GM19467 (cell line): ENCODE measurements around the gene FLNB.

ENCODE experiments used
- ATAC-seq: cut with Tn5 transposase; IDR thresholded peaks from one replicate; pipeline ENCODE4 v1.9.1; 2021; ENCODE audit warnings: mild to moderate bottlenecking, moderate library complexity; ENCODE audit not compliant: unreplicated experiment

FLNB gene

DNA sequence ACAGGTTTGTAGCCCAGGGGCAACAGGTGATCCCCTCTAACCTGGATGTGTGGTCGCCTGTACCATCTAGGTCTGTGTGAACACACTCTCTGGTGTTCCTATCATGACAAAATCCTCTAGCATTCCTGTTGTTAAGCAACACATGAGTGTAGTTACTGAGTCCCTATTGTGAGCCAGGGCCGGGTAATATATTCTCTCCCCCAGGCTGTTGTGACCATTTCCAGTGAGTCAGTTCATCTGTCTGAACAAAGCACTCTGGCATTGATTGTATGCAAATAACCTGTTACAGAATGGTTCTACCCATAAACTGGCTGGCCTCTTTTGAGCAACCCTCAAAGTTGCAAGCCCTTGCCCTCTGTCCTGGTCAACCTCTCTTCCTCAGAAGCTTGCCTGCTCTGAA lies 2.6 kb upstream of the FLNB start:
- no peak for ATAC-seq

DNA sequence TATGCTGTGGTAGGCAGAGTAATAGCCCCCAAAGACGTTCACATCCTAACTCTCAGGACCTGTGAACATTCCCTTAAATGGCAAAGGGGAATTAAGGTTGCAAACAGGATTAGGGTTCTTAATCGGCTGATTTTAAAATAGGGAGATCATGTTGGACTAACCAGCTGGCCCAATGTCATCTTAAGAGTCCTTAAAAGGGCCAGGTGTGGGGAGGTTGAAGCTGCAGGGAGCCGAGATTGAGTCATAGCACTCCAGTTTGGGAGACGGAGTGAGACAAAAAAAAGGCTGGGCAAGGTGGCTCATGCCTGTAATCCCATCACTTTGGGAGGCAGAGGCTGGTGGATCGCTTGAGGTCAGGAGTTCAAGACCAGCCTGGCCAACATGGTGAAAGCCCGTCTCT lies 1.6 kb upstream of the FLNB start:
- ATAC-seq, result no peak

DNA sequence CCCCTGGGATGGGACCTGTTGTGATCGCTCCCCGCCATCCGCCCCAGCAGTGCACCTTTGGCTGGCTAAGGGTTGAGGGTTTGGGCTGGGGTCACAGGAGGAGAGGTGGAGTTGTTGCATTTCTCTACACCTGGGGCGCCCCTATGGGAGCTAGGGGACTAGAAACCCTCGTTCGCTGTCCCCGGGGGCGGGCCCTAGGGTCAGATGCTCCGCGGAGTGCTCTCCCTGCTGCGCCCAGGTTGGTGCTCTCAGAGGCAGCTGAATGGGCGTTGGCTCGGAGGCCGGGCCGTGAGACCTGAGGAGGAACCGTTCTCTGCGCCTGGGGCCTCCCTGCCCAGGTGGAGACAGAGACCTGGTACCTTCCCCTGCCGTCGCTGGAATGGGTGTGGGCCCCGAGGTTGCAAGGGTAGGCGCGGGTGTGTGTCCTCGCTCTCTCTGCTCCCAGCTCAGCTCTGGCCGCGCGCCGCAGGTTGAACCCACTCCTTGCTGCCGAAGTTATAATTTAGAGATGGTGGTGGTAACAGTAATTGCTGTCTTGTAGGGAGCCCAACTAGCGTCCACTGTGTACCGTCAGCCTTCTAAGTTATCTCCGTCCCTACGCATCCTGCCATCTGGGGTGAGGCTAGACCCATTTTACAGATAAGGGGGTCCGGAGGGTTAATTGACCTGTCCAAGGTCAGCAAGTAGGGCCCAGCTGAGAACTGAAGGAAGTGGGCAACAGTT lies 965 bp downstream of the FLNB start:
- no peak for ATAC-seq

DNA sequence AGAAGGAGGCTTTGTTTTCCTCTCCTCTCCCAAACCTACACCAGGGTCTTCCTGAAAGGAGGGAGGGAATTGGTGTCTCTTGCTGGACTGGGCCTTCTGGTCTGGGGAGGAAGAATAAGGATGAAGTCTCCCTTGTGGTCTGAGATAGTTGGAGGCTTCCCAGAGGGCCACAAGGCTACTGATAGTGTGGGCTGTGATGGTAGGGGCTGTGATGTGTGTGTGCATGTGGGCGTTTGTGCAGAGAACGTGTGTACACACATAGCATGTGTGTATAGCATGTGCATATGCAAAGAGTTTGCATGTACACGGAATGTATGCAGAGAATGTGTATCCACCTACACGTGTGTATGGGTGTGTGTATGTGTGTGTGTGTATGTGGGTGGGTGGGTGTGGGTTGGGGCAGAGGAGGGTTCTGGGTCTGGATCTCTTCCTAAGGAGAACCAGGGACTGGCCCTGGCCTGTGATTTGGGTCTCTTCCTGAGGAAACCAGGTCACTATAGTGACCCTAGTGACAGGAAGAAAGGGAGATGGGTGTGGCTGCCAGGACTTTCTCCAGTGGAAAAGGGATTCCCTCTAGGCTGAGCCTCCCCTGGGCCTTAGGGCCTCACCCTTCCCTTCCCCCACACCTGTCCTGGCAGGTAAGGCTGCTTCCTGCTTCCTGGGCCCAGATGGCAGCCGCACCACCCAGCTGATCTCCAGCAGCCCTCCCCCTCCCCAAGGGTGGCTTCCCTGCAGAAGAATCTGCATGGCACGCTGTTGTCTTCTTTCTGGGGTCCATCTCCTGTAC lies 1.7 kb downstream of the FLNB start:
- ATAC-seq, result no peak

DNA sequence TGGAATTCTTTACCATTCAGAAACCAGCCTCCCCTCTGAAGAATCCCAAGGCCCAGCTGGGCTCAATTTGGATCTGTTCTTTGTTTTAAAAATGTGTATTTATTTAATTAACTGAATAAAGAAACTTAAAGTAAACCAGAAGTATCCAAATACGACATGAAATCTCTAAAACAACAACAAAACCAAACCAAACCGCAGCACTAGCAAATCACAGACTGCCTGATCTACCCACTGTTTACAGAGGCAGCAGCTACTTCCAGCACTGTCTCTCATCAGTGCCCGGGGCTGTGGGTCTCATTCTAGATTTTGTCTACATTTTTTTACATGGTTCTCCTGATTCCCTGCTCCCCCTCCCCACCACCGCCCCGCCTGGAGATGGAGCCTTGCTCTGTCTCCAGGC lies 2.3 kb downstream of the FLNB start:
- no peak for ATAC-seq

DNA sequence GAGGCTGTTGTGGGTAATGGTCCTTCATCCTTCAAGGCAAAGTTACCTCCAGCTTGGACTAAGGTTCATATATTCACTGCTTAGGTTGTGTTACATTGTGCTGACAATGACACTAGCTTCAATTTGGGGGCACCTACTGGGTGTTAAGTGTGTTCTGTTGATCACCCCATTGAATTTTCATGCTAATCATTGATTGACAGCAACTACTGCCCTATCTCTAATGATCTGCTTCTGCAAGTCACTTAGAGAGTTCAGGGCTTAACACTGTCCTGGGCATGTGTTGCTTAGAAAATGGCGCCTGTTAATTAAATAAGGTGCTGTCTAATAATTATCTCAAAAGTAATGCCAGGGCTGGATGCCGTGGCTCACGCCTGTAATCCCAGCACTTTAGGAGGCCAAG lies 3.4 kb downstream of the FLNB start:
- no peak for ATAC-seq

DNA sequence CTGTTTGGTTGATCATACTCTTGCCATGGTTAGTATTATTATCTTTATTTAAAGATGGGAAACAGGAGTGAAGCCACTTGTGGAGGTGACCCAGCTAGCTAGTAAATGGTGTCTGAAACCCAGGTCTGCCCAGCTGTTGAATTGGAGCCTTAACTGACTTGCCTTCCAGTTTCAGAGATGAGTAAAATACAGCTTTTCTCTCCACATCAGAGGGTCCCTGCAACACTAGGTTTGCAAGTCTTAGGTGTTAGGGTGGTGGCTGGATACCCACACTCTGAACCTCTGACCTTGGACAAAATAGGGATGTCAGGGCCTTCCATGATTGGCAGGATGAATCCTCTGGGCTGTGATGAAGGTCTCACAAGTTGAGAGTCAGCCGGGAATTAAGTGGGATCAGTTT lies 4.1 kb downstream of the FLNB start:
- no peak for ATAC-seq

DNA sequence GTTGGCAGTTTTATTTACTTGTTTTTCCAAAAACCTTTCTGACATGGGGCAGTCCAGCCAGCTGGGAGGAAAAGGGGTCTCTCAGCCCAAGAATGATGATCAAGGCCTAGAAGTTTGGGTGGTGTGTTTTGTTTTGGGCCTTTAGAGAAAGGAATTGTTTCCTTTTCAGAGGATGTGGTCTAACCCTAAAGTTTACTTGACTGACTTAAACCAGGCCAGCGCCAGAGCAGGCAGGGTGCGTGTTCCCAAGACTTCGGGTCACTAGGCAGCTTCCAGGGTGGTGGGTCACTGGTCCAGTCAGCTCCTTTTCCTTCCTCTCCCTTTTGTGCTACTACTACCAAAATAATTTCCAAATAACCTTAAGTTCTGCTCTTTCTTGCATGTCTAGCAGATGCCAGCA lies 4.9 kb downstream of the FLNB start:
- ATAC-seq, result no peak

DNA sequence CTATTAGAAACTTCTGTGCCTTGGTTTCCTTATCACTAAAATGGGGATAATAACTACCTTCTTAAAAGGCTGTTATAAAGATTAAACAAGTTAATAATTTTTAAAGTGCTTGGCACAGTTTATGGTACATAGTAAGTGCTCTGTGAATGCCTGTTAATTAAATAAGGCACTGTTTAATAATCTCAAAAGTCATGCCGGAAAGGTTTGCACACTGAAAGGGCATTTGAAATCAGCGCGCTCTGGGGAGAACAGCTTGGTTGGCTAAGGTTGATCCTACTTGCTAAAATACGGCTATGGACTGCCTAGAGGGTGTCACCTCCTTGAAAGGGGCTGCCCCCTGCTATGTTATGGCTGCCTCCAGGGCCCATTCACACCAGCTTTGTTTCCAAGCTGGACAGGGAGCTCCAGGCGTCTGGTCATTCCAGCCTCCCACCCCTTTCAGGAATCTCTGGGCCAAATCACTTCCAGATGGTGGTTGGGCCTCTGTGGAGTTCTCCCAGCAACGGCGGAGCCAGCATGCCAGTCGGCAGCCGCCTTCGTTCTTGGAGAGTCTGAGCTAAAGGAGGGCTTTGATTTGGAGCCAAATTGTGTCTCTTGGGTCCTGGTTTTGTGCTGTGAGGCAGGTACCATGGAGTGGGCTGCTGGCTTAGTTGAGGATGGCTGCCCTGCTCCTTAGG lies 5.9 kb downstream of the FLNB start:
- no peak for ATAC-seq

DNA sequence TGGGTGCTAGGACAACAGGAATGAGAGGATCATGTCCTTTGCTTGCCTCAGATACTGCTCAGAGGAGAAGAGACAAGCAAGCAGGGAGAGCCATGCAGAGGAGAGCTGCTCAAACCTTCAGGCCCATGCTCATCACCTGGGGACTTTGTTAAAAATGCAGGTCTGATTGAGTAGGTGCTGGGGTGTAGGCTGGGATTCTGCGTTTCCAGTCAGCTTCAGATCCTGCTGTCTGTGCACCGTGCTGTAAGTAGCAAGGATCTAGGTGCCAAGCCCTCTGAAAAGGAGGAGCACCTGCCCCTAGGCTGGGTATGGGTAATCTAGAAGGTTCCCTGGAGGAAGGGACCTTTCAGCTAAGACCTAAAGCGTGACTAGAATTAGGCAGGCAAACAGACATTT lies 7.3 kb downstream of the FLNB start:
- no peak for ATAC-seq

DNA sequence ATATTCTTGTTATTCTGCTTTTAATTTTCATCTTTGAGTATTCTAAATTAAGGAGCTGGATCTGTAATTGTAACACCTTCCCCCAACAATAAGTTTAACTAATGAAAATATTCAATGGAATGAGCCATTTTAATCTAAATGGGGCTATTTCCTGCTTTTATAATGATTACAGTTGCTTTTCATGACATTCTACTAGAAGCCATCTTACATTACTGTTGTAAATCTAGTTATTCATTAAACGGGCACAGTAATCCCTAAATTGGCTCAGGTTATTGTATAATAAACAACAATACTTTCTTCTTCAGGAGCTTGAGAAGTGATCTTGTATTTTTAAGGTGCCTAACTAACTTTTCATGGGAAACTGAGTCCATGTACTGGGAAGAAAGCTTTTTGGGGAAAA lies 8.5 kb downstream of the FLNB start:
- ATAC-seq, result no peak

DNA sequence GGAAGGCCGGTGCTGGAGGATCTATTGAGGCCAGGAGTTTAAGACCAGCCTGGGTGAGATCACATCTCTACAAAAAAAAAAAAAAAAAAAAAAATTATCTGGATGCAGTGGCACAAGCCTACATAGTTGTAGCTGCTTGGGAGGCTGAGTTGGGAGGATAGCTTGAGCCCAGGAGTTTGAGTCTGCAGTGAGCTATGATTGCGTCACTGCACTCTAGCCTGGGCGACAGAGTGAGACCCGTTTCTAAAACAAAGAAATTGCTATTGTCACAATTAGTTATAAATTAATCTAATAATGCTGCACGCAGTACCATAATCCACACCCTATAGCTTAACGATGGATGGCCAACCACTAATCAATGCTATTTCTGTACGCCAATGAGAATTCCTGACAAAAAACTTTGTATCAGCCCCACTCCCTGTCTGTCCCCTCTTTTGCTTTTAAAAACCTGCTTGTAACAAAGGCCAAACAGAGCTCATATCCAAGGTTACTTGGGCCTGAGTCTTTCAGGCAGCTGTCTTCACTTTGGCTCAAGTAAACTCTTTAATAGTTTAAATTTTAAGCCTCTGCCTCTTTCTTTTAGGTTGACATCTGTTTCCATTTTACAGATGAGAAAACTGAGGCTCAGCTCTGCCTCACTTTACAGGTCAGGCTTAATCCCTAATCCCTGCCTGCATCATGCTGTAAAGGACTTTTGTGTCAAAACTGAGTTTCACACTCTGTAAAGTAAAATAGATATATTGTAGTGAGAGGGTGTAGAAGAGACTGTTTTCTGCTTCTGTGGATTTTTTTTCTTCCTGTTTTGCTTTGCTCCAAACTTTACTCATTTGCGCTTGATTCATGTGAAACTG lies 10.9 kb downstream of the FLNB start:
- no peak for ATAC-seq

DNA sequence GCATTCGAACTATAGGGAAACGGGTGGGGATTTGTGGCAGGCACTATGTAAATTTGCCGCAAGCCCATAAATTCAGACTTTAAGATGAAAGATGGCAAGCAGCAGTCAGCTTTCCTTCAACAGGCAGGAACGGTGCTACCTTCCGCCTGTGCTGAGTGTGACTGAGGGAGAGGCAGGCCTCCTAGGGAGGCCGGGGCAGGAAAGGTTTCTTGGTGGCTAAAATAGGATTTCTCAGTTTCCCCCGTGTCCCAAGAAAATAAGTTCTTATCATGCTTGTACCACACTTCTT lies 12.5 kb downstream of the FLNB start:
- ATAC-seq, result no peak

DNA sequence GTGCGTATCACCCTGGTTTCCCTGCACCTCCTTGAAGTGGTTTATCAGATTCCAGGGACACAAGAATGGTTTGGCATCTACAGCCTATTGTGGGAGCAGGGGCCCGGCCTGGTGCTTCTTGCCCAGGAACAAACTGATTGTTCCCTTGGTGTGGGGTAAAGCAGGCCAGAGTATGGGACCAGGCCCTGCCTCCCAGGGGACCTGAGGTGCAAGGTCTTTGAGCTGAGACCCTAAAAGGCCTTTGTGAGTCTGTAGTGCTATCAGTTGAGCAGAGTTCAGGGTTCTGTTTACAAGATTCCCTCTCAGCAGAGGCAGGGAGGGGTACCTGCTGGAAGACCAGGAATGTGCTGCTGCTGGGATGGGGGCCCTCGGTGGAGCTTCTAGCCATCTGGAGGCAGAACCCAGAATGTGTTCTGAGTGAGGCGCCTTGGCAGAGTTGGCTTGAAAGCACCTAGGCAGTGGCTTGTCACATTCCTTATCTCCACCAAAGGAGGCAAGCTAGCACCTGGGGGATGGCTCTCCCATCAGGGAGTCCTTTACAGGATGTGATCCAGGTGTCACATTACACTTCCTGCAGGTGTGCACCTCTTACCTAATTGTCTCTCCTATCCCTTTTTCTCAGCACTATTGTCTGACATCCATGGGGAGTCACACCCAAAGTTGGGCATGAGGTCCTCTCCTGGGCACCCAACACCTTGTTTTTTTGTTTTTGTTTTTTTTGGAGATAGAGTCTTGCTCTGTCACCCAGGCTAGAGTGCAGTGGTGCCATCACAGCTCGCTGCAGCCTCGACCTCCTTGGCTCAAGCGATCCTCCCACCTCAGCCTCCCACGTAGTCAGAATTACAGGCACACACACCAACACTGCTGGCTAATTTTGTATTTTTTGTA lies 13.1 kb downstream of the FLNB start:
- ATAC-seq, result no peak

DNA sequence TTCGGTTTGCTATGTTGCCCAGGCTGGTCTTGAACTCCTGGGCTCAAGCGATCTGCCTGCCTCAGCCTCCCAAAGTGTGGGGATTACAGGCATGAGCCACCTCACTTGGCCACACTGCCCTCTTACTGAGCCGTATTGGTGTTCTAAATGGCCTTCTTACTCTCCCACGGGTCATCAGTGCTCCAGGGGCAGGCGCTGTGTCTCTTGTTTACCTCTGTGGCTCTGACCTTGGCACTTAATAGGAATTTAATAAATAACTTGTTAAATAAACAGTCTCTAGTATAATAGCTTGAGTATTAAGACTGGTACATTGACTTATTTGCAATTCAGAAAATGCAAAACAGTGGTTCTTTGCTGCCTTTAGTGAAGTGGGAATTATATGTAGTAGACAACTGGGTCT lies 13.7 kb downstream of the FLNB start:
- no peak for ATAC-seq

DNA sequence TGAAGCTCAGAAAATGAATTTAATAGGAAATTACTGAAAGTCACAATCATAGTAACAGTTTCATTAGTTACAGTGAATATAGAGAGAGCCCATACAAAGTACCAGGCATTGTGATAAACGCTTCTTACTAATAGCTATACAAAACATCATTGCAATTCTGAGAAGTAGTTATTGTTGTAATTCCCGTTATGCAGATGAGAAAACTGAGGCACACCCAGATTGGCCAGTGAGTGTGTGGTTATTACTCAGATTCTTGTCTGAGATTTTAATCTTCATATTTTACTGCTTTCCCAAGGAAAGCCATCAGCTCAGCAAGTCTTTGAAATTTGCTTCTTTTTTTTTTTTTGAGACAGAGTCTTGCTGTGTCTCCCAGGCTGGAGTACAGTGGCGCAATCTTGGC lies 14.3 kb downstream of the FLNB start:
- no peak for ATAC-seq

DNA sequence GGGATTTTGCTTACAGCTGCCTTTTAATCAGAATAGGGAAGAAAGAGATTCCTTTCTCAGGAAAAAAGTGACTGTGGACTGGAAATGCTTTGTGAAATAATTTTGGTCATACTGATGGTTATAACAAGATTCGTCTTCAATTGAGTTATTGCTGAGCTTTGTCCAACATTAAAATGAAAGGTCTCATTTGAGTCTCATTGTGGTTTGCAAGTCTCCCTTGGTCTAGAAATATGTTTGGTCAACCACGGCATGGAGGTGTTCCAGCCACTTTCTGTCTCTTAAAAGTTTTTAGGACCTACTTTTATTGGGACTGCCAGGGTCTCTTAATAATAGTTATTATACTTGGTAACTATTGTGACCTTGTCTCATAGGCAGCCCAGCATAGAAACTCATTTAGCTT lies 15.3 kb downstream of the FLNB start:
- ATAC-seq, result no peak

DNA sequence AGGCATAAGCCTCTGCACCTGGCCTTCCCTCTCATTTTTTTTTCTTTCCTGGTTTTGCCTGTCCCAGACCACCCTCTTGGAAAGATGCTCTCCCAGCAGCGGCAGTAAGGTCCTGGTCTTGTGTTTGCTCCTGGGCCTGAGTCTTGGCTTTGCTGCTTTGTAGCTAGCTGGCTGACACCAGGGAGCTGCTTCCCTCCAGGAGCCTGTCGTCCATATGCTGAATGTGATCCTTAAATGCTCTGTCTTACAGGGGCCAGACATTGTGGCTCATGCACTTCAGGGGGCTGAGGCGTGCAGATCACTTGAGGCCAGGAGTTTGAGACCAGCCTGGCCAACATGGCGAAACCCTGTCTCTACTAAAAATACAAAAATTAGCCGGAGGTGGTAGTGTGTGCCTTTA lies 17.2 kb downstream of the FLNB start:
- ATAC-seq, result no peak

DNA sequence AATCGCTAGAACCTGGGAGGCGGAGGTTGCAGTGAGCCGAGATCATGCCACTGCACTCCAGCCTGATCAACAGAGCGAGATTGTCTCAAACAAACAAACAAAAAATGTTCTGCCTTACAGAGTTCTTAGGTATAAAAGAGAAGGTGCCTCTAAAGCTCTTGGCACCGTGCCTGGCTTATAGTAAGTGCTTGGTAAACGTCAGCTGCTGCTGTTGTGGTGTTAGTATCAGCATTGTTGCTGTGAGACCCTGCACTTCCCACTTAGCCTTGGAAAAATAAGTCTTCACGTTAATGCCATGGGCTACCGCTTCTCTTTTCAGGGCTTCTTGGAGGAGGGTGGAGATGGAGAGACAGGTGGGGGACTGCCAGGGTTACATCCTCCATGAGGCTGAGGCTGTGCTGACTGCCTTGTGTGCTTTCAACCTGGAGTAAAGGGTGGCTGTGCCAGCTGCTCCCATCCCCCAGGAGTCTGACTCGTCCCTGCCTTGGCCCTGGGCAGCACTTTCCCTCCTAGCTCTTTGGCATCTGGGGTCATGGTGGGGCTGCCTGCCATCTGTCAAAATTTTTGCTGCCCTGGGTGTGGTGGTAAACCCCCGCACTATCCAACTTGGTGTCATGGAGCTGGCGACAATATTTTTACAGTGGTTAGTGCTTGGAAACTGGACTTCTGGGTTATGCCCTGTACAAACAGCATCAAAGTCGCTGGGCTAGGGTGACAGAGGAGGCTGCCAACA lies 17.8 kb downstream of the FLNB start:
- no peak for ATAC-seq

DNA sequence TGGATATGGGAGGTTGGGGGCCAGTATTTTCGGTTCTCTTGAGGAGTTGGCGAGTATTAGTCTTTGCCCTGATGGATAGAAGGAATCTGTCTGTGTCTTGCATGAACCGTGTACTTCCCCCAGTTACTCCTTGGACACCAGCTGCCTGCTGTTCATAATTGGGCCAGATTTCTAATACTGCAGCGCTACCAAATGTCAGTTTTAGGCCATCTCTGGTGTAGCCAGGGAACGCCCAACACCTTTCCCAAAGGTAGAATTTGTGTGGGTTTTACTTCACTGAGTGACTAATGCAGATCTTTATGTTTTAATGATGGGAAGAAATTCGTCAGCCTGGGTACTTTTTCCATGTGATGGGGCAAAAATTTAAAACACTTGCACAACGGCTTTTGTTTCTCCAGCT lies 18.4 kb downstream of the FLNB start:
- ATAC-seq, result no peak
